SH-SY5Y (cell line): Measurements from ENCODE around the gene MAB21L4.

ENCODE experiments used
- GATA2 ChIP-seq: IDR thresholded peaks from 2 replicates; pipeline ENCODE4 v1.6.1; 2011; ENCODE audit warnings: mild to moderate bottlenecking, low read depth, low read length
- GATA3 ChIP-seq: IDR thresholded peaks from 2 replicates; pipeline ENCODE4 v1.6.1; 2011; ENCODE audit warnings: low read depth, mild to moderate bottlenecking, low read length, moderate library complexity

DNA sequence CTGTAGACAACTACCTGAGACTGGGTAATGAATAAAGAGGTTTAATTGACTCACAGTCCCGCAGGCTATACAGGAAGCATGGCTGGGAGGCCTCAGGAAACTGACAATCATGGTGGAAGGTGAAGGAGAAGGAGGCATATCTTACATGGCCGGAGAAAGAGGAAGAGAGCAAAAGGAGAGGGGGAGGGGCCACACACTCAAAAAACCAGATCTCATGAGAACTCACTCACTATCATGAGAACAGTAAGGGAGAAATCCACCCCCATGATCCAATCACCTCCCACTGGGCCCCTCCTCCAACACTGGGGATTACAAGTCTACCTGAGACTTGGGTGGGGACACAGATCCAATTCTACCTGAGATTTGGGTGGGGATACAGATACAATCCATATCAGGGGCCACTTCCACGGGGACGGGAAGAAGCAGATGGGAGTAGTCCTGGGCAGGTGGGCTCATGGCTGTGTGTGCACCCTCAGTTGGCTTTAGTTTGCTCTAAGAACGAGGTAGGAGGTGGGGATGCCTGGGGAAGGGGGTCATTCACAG lies 9.9 kb downstream of the MAB21L4 start:
- TF ChIP-seq GATA3 (no peak), GATA2 (no peak)
